OCI-LY1 (cell line): Measurements from ENCODE around the gene ZNF324B.
"Not testable (repeated sequence)": the region's sequence is repeated elsewhere in the genome, so short reads cannot be mapped to it uniquely, and the experiment has no call there.

Experiments used
- H2AFZ ChIP-seq: fragments of 200-600 bp; sonication (generic), shearing (Covaris generic); 2 replicates; pipeline ENCODE4 v1.6.0; 2014; ENCODE audit warnings: antibody characterized with exemption, mild to moderate bottlenecking, low read length
- H3F3A ChIP-seq: fragments of 200-600 bp; sonication (generic), shearing (Covaris generic); 2 replicates; pipeline ENCODE4 v1.6.0; 2014; ENCODE audit warnings: mild to moderate bottlenecking, antibody characterized with exemption, low read length, moderate library complexity; ENCODE audit not compliant: insufficient read depth
- H3K27ac ChIP-seq: fragments of 200-600 bp; sonication (generic); 2 replicates; pipeline ENCODE4 v1.5.1; 2014; ENCODE audit warnings: low read length, mixed run types, mild to moderate bottlenecking, low read depth; ENCODE audit not compliant: poor library complexity, severe bottlenecking
- H3K27me3 ChIP-seq: fragments of 200-600 bp; sonication (generic); 2 replicates; pipeline ENCODE4 v1.6.0; 2014; ENCODE audit warnings: antibody characterized with exemption, mild to moderate bottlenecking, low read length, moderate library complexity; ENCODE audit not compliant: insufficient read depth
- H3K36me3 ChIP-seq: fragments of 200-600 bp; sonication (generic); 2 replicates; pipeline ENCODE4 v1.6.1; 2014; ENCODE audit warnings: mild to moderate bottlenecking, antibody characterized with exemption, low read length, moderate library complexity, mixed read lengths; ENCODE audit not compliant: insufficient read depth
- H3K4me1 ChIP-seq: fragments of 200-600 bp; sonication (generic); 2 replicates; pipeline ENCODE4 v1.5.1; 2014; ENCODE audit warnings: mild to moderate bottlenecking, low read length, moderate library complexity; ENCODE audit not compliant: insufficient read depth, severe bottlenecking
- H3K4me2 ChIP-seq: fragments of 200-600 bp; sonication (generic), shearing (Covaris generic); 2 replicates; pipeline ENCODE4 v1.6.1; 2014; ENCODE audit warnings: low read length
- H3K4me3 ChIP-seq: fragments of 200-600 bp; sonication (generic); 2 replicates; pipeline ENCODE4 v1.5.1; 2014; ENCODE audit warnings: low read length, low read depth, mild to moderate bottlenecking, mixed read lengths; ENCODE audit not compliant: poor library complexity, severe bottlenecking
- H3K79me2 ChIP-seq: fragments of 200-600 bp; shearing (Covaris generic); 2 replicates; pipeline ENCODE4 v1.6.1; 2016; ENCODE audit warnings: mixed run types, low read length, mixed read lengths; ENCODE audit not compliant: insufficient read depth
- H3K9ac ChIP-seq: fragments of 200-600 bp; sonication (generic), shearing (Covaris generic); 2 replicates; pipeline ENCODE4 v1.6.1; 2014; ENCODE audit warnings: mild to moderate bottlenecking, low read length, mixed read lengths
- H3K9me2 ChIP-seq: fragments of 200-600 bp; sonication (generic), shearing (Covaris generic); 2 replicates; pipeline ENCODE4 v1.6.1; 2014; ENCODE audit warnings: low read depth, mild to moderate bottlenecking, low read length, mixed read lengths
- H3K9me3 ChIP-seq: fragments of 200-600 bp; shearing (Covaris generic); 2 replicates; pipeline ENCODE4 v1.6.1; 2014; ENCODE audit warnings: low read length, mixed read lengths
- H4K20me1 ChIP-seq: fragments of 200-600 bp; sonication (generic), shearing (Covaris generic); 2 replicates; pipeline ENCODE4 v1.6.0; 2016; ENCODE audit warnings: mild to moderate bottlenecking, low read length; ENCODE audit not compliant: insufficient read depth
- CTCF ChIP-seq: fragments of 200-600 bp; sonication (generic), shearing (Covaris generic); IDR thresholded peaks from 2 replicates; pipeline ENCODE4 v1.5.1; 2017; ENCODE audit warnings: mild to moderate bottlenecking, antibody characterized with exemption, low read length, moderate library complexity, mixed read lengths
- EZH2 ChIP-seq: fragments of 200-600 bp; sonication (generic), shearing (Covaris generic); IDR thresholded peaks from 2 replicates; pipeline ENCODE4 v1.8.0; 2017; ENCODE audit warnings: borderline replicate concordance, mixed run types, mild to moderate bottlenecking, antibody characterized with exemption, low read length, moderate library complexity, mixed read lengths

ZNF324B gene

GRCh38 chr19:58466760-58467589, 15.6 kb downstream of the ZNF324B start, which contains the start of gene ZNF324:
ZNF324 (plus strand) TSS chr19:58467080; CDS start chr19:58469186, 2,106 bp downstream.
- Histone ChIP-seq H3K4me1 (peaks cover 22% of the 10 kb centered on the region), H3K4me2 (peak within 1 kb of the TSS; percentile 78)
- TF ChIP-seq CTCF (no peak), EZH2 (no peak)

DNA sequence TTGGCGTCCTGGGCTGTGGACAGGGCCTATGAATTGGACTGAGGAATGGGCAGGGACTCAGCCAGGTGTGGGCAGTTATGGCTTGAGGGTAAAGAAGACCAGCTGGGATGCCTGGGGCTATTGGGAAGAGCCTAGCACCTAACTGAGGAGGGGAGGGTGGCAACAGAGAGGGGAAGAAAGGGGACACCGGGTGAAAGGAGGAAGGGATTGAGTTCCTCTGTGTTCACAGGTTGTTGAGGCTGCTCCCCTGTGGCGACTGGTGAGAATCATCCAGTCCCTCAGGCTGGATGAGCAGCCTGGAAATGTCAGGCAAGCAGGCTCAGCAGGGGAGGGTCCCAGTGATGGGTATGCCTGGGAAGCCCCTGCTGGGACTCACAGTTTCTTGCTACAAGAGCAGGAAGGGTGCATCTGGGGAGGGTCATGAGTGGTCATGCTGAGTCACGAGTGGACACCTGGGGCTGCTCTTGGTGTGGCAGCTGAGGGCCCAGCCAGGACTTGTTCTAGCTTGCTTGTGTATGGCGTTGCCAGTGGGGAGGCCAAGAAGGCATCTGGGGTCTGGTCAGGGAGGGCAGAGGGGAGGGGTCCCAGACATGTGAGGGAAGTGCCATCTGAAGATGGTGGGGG, 16.9 kb downstream of the ZNF324B start:
- Histone ChIP-seq H4K20me1 (no peaks in the 10 kb centered on the region), H2AFZ (no peak overlapping the region), H3K27me3 (no peaks in the 10 kb centered on the region), H3K9ac (peak overlapping the region; percentile 50; the same call in 1 of the 2 replicates), H3K36me3 (peaks cover 36% of the 10 kb centered on the region), H3K4me1 (peaks cover 22% of the 10 kb centered on the region), H3K4me2 (peak overlapping the region; percentile 78), H3K4me3 (peak overlapping the region; percentile 79), H3K9me3 (no peaks in the 10 kb centered on the region), H3K9me2 (no peaks in the 10 kb centered on the region), H3F3A (no peaks in the 10 kb centered on the region), H3K79me2 (no peaks in the 10 kb centered on the region; the same call in 1 of the 2 replicates), H3K27ac (no peak overlapping the region)
- no peak for TF ChIP-seq EZH2
- TF ChIP-seq CTCF: no peak

More at GRCh38 chr19:58466760-58467589, 15.6 kb downstream of the ZNF324B start, which contains the start of gene ZNF324:
- Histone ChIP-seq H4K20me1 (no peaks in the 10 kb centered on the region), H3K36me3 (peaks cover 22% of the 10 kb centered on the region), H3K9ac (peak within 1 kb of the TSS; percentile 76), H3K79me2 (no peaks in the 10 kb centered on the region; the same call in 1 of the 2 replicates), H3K27ac (no peak within 1 kb of the TSS), H2AFZ (0 out of 2 replicates have a peak within 1 kb of the TSS, but pooled peaks have one; percentile 22), H3K27me3 (no peaks in the 10 kb centered on the region), H3F3A (no peaks in the 10 kb centered on the region; the same call in 1 of the 2 replicates), H3K9me3 (no peaks in the 10 kb centered on the region), H3K4me3 (peak within 1 kb of the TSS; percentile 79), H3K9me2 (no peaks in the 10 kb centered on the region)

GRCh38 chr19:58469241-58470013, 18.0 kb downstream of the ZNF324B start:
- Histone ChIP-seq H3K27ac (no peak overlapping the region), H3K4me2 (no peak overlapping the region), H3K36me3 (peaks cover 40% of the 10 kb centered on the region), H3K9ac (no peak overlapping the region), H3K4me3 (no peak overlapping the region), H3K4me1 (peaks cover 19% of the 10 kb centered on the region), H3F3A (no peaks in the 10 kb centered on the region), H4K20me1 (no peaks in the 10 kb centered on the region), H2AFZ (no peak overlapping the region), H3K79me2 (no peaks in the 10 kb centered on the region; the same call in 1 of the 2 replicates), H3K9me3 (no peaks in the 10 kb centered on the region), H3K27me3 (no peaks in the 10 kb centered on the region), H3K9me2 (no peaks in the 10 kb centered on the region)
- TF ChIP-seq EZH2: no peak

GRCh38 chr19:58470837-58471543, 19.6 kb downstream of the ZNF324B start:
- H3K27ac ChIP-seq, H4K20me1 ChIP-seq, H3K9me2 ChIP-seq, H3K4me3 ChIP-seq, H2AFZ ChIP-seq, H3K79me2 ChIP-seq, H3K4me2 ChIP-seq, H3K27me3 ChIP-seq, H3K9me3 ChIP-seq, H3F3A ChIP-seq, H3K9ac ChIP-seq: not testable (repeated sequence)
- peaks cover 24% of the 10 kb centered on the region for H3K4me1 ChIP-seq
- H3K36me3 ChIP-seq: peaks cover 40% of the 10 kb centered on the region
